ENCODE data around the gene TRIOBP.

TRIOBP gene

DNA sequence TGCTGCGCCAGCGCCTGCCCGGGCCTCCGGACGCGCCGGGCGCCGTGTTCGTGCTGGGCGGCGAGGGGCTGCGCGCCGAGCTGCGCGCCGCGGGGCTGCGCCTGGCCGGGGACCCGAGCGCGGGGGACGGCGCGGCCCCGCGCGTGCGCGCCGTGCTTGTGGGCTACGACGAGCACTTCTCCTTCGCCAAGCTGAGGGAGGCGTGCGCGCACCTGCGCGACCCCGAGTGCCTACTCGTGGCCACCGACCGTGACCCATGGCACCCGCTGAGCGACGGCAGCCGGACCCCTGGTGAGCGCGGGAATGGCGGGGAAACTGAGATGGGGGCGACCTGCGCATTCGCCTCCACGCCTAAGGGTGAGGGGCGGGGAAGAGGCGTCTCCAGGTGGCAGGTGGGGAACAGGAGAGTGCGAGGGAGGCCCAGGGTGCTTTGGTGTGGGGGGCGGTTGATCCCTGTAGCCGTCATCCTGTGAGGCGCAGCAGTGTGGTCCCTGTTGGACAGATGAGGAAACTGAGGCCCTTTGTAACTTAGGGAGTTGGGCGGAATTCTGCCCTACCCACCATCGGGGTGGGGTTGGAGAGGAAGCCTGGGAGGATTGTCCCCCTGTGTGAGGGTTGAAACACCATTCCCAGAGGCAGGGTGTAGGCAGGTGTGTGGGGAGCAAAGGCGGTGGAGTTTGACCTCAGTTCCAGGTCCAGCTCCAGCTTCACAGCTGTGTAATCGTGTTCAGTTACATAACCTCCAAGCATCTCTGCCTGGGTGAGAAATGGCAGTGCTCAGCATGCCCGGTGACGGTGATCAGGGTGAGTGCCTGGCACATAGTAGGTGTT, 37.6 kb upstream of the TRIOBP start:
- peaks cover 0 to 3% of the 10 kb centered on the region in 2 donors for H3K36me3 ChIP-seq (ENCODE audit: control insufficient read depth in 2 of 2, insufficient read depth in 2 of 2, low read length in 2 of 2)
- peak overlapping the region; percentile 79 for H3K4me3 ChIP-seq (ENCODE audit: low read length in 2 of 2)
- peak overlapping the region; percentile 85 to 91 for H3K27ac ChIP-seq (ENCODE audit: low read depth in 2 of 2, low read length in 2 of 2)
- H3K9me3 ChIP-seq (ENCODE audit: control insufficient read depth in 2 of 2, low read length in 2 of 2) = no peaks in the 10 kb centered on the region
- no peaks in the 10 kb centered on the region for H3K27me3 ChIP-seq (ENCODE audit: control insufficient read depth in 2 of 2, insufficient read depth in 2 of 2, low read length in 2 of 2)
- H3K4me1 ChIP-seq (ENCODE audit: control insufficient read depth in 2 of 2, insufficient read depth in 2 of 2, low read length in 2 of 2) = peaks cover 37 to 54% of the 10 kb centered on the region in 2 donors
- peak overlapping the region; percentile 65 to 84 for H3K9ac ChIP-seq (ENCODE audit: low read depth in 1 of 2, low read length in 2 of 2)

- Histone ChIP-seq H3K4me3 (ENCODE audit: low read length in 2 of 2) (peak overlapping the region; percentile 79), H3K27ac (ENCODE audit: low read depth in 2 of 2, low read length in 2 of 2) (peak overlapping the region; percentile 85 to 91), H3K27me3 (ENCODE audit: control insufficient read depth in 2 of 2, insufficient read depth in 2 of 2, low read length in 2 of 2) (no peaks in the 10 kb centered on the region), H3K36me3 (ENCODE audit: control insufficient read depth in 2 of 2, insufficient read depth in 2 of 2, low read length in 2 of 2) (peaks cover 0 to 5% of the 10 kb centered on the region in 2 donors), H3K9me3 (ENCODE audit: control insufficient read depth in 2 of 2, low read length in 2 of 2) (no peaks in the 10 kb centered on the region), H3K4me1 (ENCODE audit: control insufficient read depth in 2 of 2, insufficient read depth in 2 of 2, low read length in 2 of 2) (peaks cover 39 to 50% of the 10 kb centered on the region in 2 donors), H3K9ac (ENCODE audit: low read depth in 1 of 2, low read length in 2 of 2) (peak overlapping the region; percentile 65 to 84)
Measured at GRCh38 chr22:37659897-37660708, 36.7 kb upstream of the TRIOBP start.

DNA sequence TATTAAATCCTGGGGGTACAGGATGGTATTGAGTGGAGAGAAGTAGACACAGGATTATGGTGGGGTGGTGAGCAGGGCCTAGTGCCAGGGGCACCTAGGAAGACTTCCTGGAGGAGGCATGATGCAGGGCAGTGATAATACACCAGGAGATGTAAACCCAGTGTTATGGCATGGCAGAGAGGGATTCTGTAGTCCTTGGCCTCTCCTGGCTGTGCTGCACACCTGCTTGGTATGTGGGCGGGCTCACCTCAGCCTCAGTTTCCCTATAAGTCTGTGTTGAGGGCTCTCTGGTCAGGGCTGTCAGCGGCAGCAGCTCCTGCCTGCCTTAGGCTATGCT, 36.2 kb upstream of the TRIOBP start:
- H3K9ac ChIP-seq (ENCODE audit: low read depth in 1 of 2, low read length in 2 of 2) = peak overlapping the region in 1 of 2 donors; percentile 84
- H3K27me3 ChIP-seq (ENCODE audit: control insufficient read depth in 2 of 2, insufficient read depth in 2 of 2, low read length in 2 of 2) = no peaks in the 10 kb centered on the region
- H3K27ac ChIP-seq (ENCODE audit: low read depth in 2 of 2, low read length in 2 of 2) = peak overlapping the region; percentile 85 to 91
- peaks cover 4 to 10% of the 10 kb centered on the region in 2 donors for H3K36me3 ChIP-seq (ENCODE audit: control insufficient read depth in 2 of 2, insufficient read depth in 2 of 2, low read length in 2 of 2)
- H3K9me3 ChIP-seq (ENCODE audit: control insufficient read depth in 2 of 2, low read length in 2 of 2) = no peaks in the 10 kb centered on the region
- peak overlapping the region; percentile 79 for H3K4me3 ChIP-seq (ENCODE audit: low read length in 2 of 2)
- H3K4me1 ChIP-seq (ENCODE audit: control insufficient read depth in 2 of 2, insufficient read depth in 2 of 2, low read length in 2 of 2) = peaks cover 39 to 49% of the 10 kb centered on the region in 2 donors

- Histone ChIP-seq H3K4me3 (ENCODE audit: low read length in 2 of 2) (peak overlapping the region; percentile 79), H3K36me3 (ENCODE audit: control insufficient read depth in 2 of 2, insufficient read depth in 2 of 2, low read length in 2 of 2) (peaks cover 10 to 16% of the 10 kb centered on the region in 2 donors), H3K9me3 (ENCODE audit: control insufficient read depth in 2 of 2, low read length in 2 of 2) (no peaks in the 10 kb centered on the region), H3K4me1 (ENCODE audit: control insufficient read depth in 2 of 2, insufficient read depth in 2 of 2, low read length in 2 of 2) (peaks cover 39 to 49% of the 10 kb centered on the region in 2 donors), H3K9ac (ENCODE audit: low read depth in 1 of 2, low read length in 2 of 2) (peak overlapping the region in 1 of 2 donors; percentile 84), H3K27ac (ENCODE audit: low read depth in 2 of 2, low read length in 2 of 2) (peak overlapping the region; percentile 85 to 91), H3K27me3 (ENCODE audit: control insufficient read depth in 2 of 2, insufficient read depth in 2 of 2, low read length in 2 of 2) (no peaks in the 10 kb centered on the region)
Measured at GRCh38 chr22:37661160-37661924, 35.5 kb upstream of the TRIOBP start.

- Histone ChIP-seq H3K27me3 (ENCODE audit: control insufficient read depth in 2 of 2, insufficient read depth in 2 of 2, low read length in 2 of 2) (no peaks in the 10 kb centered on the region), H3K9me3 (ENCODE audit: control insufficient read depth in 2 of 2, low read length in 2 of 2) (no peaks in the 10 kb centered on the region), H3K4me1 (ENCODE audit: control insufficient read depth in 2 of 2, insufficient read depth in 2 of 2, low read length in 2 of 2) (peaks cover 39 to 49% of the 10 kb centered on the region in 2 donors), H3K36me3 (ENCODE audit: control insufficient read depth in 2 of 2, insufficient read depth in 2 of 2, low read length in 2 of 2) (peaks cover 13 to 23% of the 10 kb centered on the region in 2 donors), H3K4me3 (ENCODE audit: low read length in 2 of 2) (no peak overlapping the region), H3K27ac (ENCODE audit: low read depth in 2 of 2, low read length in 2 of 2) (peak overlapping the region; percentile 4 to 16), H3K9ac (ENCODE audit: low read depth in 1 of 2, low read length in 2 of 2) (no peak overlapping the region)
Measured at GRCh38 chr22:37662039-37662438, 34.8 kb upstream of the TRIOBP start.

DNA sequence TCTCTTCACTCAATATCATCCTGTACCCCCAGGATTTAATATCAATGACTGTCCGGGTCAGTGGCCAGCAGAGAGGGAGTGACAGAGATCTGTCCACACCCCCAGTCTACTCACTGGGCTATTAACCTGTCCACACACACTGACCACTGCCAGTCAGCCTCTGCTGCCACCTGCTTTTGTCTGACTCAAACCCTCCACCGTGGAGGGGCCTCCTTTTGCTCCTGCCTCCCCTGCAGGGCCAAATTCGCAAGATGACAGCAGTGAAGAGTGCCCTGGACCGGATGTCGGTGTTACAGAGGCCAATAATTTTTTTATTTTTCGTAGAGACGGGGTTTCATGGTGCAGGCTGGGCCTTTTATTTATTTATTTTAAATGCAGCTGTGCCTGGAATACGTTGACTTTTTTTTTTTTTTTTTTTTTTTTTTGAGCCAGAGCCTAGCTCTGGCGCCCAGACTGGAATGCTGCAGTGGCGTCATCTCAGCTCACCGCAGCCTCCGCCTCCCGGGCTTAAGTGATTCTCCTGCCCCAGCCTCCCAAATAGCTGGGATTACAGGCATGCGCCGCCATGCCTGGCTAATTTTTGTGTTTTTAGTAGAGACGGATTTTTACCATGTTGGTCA, 33.2 kb upstream of the TRIOBP start:
- Histone ChIP-seq H3K4me1 (ENCODE audit: control insufficient read depth in 2 of 2, insufficient read depth in 2 of 2, low read length in 2 of 2) (peaks cover 34 to 41% of the 10 kb centered on the region in 2 donors), H3K4me3 (ENCODE audit: low read length in 2 of 2) (no peak overlapping the region), H3K9ac (ENCODE audit: low read depth in 1 of 2, low read length in 2 of 2) (no peak overlapping the region), H3K36me3 (ENCODE audit: control insufficient read depth in 2 of 2, insufficient read depth in 2 of 2, low read length in 2 of 2) (peaks cover 13 to 23% of the 10 kb centered on the region in 2 donors), H3K9me3 (ENCODE audit: control insufficient read depth in 2 of 2, low read length in 2 of 2) (no peaks in the 10 kb centered on the region), H3K27ac (ENCODE audit: low read depth in 2 of 2, low read length in 2 of 2) (peak overlapping the region; percentile 17 to 32), H3K27me3 (ENCODE audit: control insufficient read depth in 2 of 2, insufficient read depth in 2 of 2, low read length in 2 of 2) (no peaks in the 10 kb centered on the region)

- Histone ChIP-seq H3K9ac (ENCODE audit: low read depth in 1 of 2, low read length in 2 of 2) (no peak overlapping the region), H3K4me3 (ENCODE audit: low read length in 2 of 2) (no peak overlapping the region), H3K36me3 (ENCODE audit: control insufficient read depth in 2 of 2, insufficient read depth in 2 of 2, low read length in 2 of 2) (peaks cover 13 to 23% of the 10 kb centered on the region in 2 donors), H3K27ac (ENCODE audit: low read depth in 2 of 2, low read length in 2 of 2) (peak overlapping the region; percentile 12 to 52), H3K9me3 (ENCODE audit: control insufficient read depth in 2 of 2, low read length in 2 of 2) (no peaks in the 10 kb centered on the region), H3K4me1 (ENCODE audit: control insufficient read depth in 2 of 2, insufficient read depth in 2 of 2, low read length in 2 of 2) (peaks cover 32 to 37% of the 10 kb centered on the region in 2 donors), H3K27me3 (ENCODE audit: control insufficient read depth in 2 of 2, insufficient read depth in 2 of 2, low read length in 2 of 2) (no peaks in the 10 kb centered on the region)
Measured at GRCh38 chr22:37664249-37665101, 32.4 kb upstream of the TRIOBP start.

- H3K36me3 ChIP-seq (ENCODE audit: control insufficient read depth in 2 of 2, insufficient read depth in 2 of 2, low read length in 2 of 2) = peaks cover 13 to 21% of the 10 kb centered on the region in 2 donors
- H3K9me3 ChIP-seq (ENCODE audit: control insufficient read depth in 2 of 2, low read length in 2 of 2) = no peaks in the 10 kb centered on the region
- no peak overlapping the region for H3K4me3 ChIP-seq (ENCODE audit: low read length in 2 of 2)
- H3K27ac ChIP-seq (ENCODE audit: low read depth in 2 of 2, low read length in 2 of 2) = no peak overlapping the region
- H3K9ac ChIP-seq (ENCODE audit: low read depth in 1 of 2, low read length in 2 of 2) = no peak overlapping the region
- peaks cover 22 to 27% of the 10 kb centered on the region in 2 donors for H3K4me1 ChIP-seq (ENCODE audit: control insufficient read depth in 2 of 2, insufficient read depth in 2 of 2, low read length in 2 of 2)
- H3K27me3 ChIP-seq (ENCODE audit: control insufficient read depth in 2 of 2, insufficient read depth in 2 of 2, low read length in 2 of 2) = no peaks in the 10 kb centered on the region
Measured at GRCh38 chr22:37665487-37665886, 31.4 kb upstream of the TRIOBP start.

- Histone ChIP-seq H3K9ac (ENCODE audit: low read depth in 1 of 2, low read length in 2 of 2) (no peak overlapping the region), H3K4me3 (ENCODE audit: low read length in 2 of 2) (no peak overlapping the region), H3K4me1 (ENCODE audit: control insufficient read depth in 2 of 2, insufficient read depth in 2 of 2, low read length in 2 of 2) (peaks cover 18 to 19% of the 10 kb centered on the region in 2 donors), H3K27ac (ENCODE audit: low read depth in 2 of 2, low read length in 2 of 2) (no peak overlapping the region), H3K27me3 (ENCODE audit: control insufficient read depth in 2 of 2, insufficient read depth in 2 of 2, low read length in 2 of 2) (no peaks in the 10 kb centered on the region), H3K36me3 (ENCODE audit: control insufficient read depth in 2 of 2, insufficient read depth in 2 of 2, low read length in 2 of 2) (peaks cover 13 to 20% of the 10 kb centered on the region in 2 donors), H3K9me3 (ENCODE audit: control insufficient read depth in 2 of 2, low read length in 2 of 2) (no peaks in the 10 kb centered on the region)
Measured at GRCh38 chr22:37669586-37669985, 27.3 kb upstream of the TRIOBP start.
